ENCODE results near the gene MYBPH. TPM values are rescaled to one million over a fixed set of nuclear protein-coding genes. Genes with fewer than 3 reads are reported as not detected.

The MYBPH gene
- total RNA-seq, 1 experiment from 2014 or later, result not detected

DNA sequence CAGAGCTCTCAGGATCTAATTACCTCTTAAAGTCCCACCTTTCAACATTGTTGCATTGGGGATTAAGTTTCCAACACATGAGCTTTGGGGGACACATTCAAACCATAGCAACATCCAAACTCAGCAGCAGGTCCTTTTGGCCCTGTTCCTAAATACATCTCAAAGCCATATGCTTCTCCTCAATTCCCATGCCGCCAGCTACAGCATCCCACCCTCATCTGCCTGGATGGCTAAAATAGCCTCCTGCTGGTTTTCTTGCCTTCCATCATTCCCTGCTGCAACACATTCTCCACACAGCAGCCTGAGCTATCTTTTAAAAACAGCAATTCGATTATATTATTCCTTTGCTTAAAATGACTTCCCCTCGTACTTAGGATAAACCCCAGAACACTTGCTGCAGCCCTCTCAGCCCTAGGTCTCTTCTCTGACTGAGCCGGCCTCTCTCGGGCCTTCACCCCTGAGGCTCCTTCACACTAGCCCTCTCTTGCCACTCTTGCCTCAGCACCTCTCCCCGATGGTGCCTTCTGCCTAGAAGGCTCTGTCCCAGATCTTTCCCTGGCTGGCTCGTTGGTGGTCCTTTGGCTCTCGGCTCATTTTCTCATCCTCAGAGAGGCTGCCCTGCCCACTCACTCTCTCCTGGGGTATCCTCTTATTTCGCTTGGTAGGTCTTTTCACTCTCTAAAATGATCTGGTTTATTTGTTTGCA is 16.5 kb downstream of the MYBPH start:
- no peak for DNase-seq
- peaks cover 0 to 9% of the 10 kb centered on the region in 2 experiments; a peak in 3 of 5 replicates for H3K9me3 Mint-ChIP-seq
- no peaks in the 10 kb centered on the region for H3K79me2 ChIP-seq (ENCODE audit: insufficient read depth, low read length)
- H3K9me3 ChIP-seq (ENCODE audit: control insufficient read depth, low read depth, low read length), result no peaks in the 10 kb centered on the region
- no peak overlapping the region for H3K27ac ChIP-seq (ENCODE audit: insufficient read length, low read depth, low read length)
- no peak overlapping the region for H4K5ac ChIP-seq (ENCODE audit: insufficient read length, low read depth, low read length)
- peaks cover 4% of the 10 kb centered on the region for H3K4me1 ChIP-seq (ENCODE audit: insufficient read depth, low read length)
- no peak overlapping the region for H3K14ac ChIP-seq (ENCODE audit: insufficient read depth, low read length)
- H3K4ac ChIP-seq (ENCODE audit: low read depth, low read length), result no peak overlapping the region
- no CpG with 5 or more reads among the region's 9 CpGs for WGBS (ENCODE audit: extremely low coverage, insufficient read length, low lambda C conversion rate)
- H3K23ac ChIP-seq (ENCODE audit: insufficient read length, low read depth, low read length), result no peak overlapping the region
- no peak overlapping the region for H2BK120ac ChIP-seq (ENCODE audit: low read depth, low read length, poor library complexity, severe bottlenecking)
- H3K27me3 Mint-ChIP-seq (ENCODE audit: low read depth), result peaks cover 12% of the 10 kb centered on the region
- H2BK12ac ChIP-seq (ENCODE audit: insufficient read length, low read depth, low read length), result no peak overlapping the region
- no peak overlapping the region; a peak in 2 of 7 replicates for H3K27ac Mint-ChIP-seq
- H4K91ac ChIP-seq (ENCODE audit: insufficient read length, low read depth, low read length), result no peak overlapping the region
- no peak overlapping the region for H3K4me3 Mint-ChIP-seq
- no peak for TF ChIP-seq CTCF (conservative IDR thresholded peaks at IDR 0.05)
- no peak overlapping the region for H2AFZ ChIP-seq (ENCODE audit: low read length)
- peaks cover 16 to 28% of the 10 kb centered on the region in 2 experiments for H3K4me1 Mint-ChIP-seq
- no peak overlapping the region for H3T11ph ChIP-seq (ENCODE audit: low read length)
- H2BK15ac ChIP-seq (ENCODE audit: low read depth, low read length), result no peak overlapping the region
- no peaks in the 10 kb centered on the region for H3K27me3 ChIP-seq (ENCODE audit: insufficient read depth, low read length)
- no peaks in the 10 kb centered on the region for H3K23me2 ChIP-seq (ENCODE audit: insufficient read length, low read depth, low read length, poor library complexity, severe bottlenecking)
- H2BK20ac ChIP-seq (ENCODE audit: low read depth, low read length, poor library complexity, severe bottlenecking), result no peak overlapping the region
- H2AK5ac ChIP-seq (ENCODE audit: insufficient read length, low read length), result no peak overlapping the region
- H3K79me1 ChIP-seq (ENCODE audit: insufficient read depth, low read depth, low read length, poor library complexity, severe bottlenecking), result no peaks in the 10 kb centered on the region
- no peak overlapping the region for H4K8ac ChIP-seq (replicated peaks; ENCODE audit: insufficient read length, low read depth, low read length)
- no peak overlapping the region for H3K18ac ChIP-seq (ENCODE audit: insufficient read length, low read depth, low read length)
- no peak overlapping the region for H3K4me2 ChIP-seq (ENCODE audit: insufficient read depth, insufficient read length, low read length)
- H4K20me1 ChIP-seq (ENCODE audit: control insufficient read depth, insufficient read depth, insufficient read length), result no peaks in the 10 kb centered on the region
- H3K9ac ChIP-seq (ENCODE audit: extremely low read depth, insufficient read length, low read length), result no peak overlapping the region
- no peak overlapping the region for H3K56ac ChIP-seq (ENCODE audit: insufficient read length, low read depth, low read length)
- H3K36me3 Mint-ChIP-seq (ENCODE audit: insufficient read depth in 1 of 3, low read depth in 3 of 3), result peaks cover 0 to 6% (median 3%) of the 10 kb centered on the region in 3 experiments; a peak in 3 of 7 replicates
- no peak overlapping the region for H2BK5ac ChIP-seq (ENCODE audit: insufficient read length, low read length)

Measured in H9 (cell line).